Measurements from ENCODE around the gene PRRG1. TPM values are rescaled to one million over a fixed set of nuclear protein-coding genes. Genes with fewer than 3 reads are reported as not detected.

Gene PRRG1
- total RNA-seq, 1 experiment from 2014 or later, result 23.4 TPM

DNA sequence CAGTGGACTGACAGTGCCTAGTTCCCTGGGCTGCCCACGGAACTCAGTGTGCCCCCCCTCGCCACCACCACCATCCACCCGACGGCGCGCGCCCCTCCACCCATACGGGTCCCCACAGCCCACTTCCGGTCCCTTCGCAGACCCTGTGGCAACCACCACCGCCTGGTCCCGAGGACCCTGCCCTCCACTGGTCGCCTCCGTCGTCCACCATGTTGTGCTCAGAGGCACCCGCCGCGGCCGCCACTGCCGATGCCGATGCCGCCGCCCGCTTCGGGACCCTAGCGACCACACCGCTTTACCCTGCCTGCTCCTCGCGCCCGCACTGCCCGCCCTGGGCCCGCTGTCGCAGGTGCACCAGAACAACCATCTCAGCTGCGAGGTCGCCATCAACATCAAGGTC, 155.8 kb downstream of the PRRG1 start:
- no peaks in the 10 kb centered on the region for H3K36me3 ChIP-seq
- no peak for DNase-seq (ENCODE audit: low read depth in 1 of 2, low spot score in 2 of 2)
- H3K4me1 ChIP-seq (replicated peaks), result no peaks in the 10 kb centered on the region
- no peaks in the 10 kb centered on the region for H3K27me3 ChIP-seq (replicated peaks)
- H3K9me3 ChIP-seq (replicated peaks), result no peaks in the 10 kb centered on the region
- H3K4me3 ChIP-seq, result no peak overlapping the region
- no peak overlapping the region for H3K27ac ChIP-seq

Other genes with a start within 250 kb of the PRRG1 start
- 0.03 TPM in 1 of 2 replicates, not detected in the other for gene LANCL3, start 222.3 kb downstream of the PRRG1 start, total RNA-seq (2014; rRNA removed; shearing (Covaris generic))

Measured in SJSA1 (cell line).